HG02938 (cell line): ENCODE results near the gene STAT5A.
"Not testable (repeated sequence)": the region's sequence is repeated elsewhere in the genome, so short reads cannot be mapped to it uniquely, and the experiment has no call there.

Source experiments
- ATAC-seq: cut with Tn5 transposase; IDR thresholded peaks from one replicate; pipeline ENCODE4 v1.9.1; 2021; ENCODE audit warnings: mild to moderate bottlenecking, moderate library complexity; ENCODE audit not compliant: unreplicated experiment

The STAT5A gene

DNA sequence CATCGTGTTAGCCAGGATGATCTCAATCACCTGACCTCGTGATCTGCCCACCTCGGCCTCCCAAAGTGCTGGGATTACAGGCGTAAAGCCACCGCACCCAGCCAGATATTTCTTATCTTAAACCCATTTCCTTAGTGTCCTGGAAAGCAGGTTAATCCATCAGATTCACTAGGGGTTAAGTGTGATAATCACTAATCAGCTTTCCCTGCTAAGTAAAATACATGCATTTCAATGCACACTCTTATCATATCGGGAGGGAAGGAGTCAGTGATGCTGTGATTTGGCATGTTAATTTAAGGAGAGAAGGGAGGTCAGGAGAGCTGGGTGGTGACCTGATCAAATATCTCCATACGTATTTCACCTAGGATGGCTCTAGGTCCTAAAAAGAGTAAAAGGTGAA, 70.8 kb downstream of the STAT5A start:
- ATAC-seq, result no peak

DNA sequence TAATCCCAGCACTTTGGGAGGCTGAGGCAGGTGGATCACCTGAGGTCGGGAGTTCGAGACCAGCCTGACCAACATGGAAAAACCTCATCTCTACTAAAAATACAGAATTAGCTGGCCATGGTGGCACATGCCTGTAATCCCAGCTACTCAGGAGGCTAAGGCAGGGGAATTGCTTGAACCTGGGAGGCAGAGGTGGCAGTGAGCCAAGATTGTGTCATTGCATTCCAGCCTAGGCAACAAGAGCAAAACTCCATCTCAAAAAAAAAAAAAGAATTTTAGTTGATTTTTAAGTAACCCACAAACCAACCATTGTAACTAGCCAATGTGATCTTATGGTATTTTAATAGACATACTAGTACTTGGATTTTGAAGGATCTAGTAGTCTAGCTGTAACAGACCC, 72.1 kb downstream of the STAT5A start:
- not testable (repeated sequence) for ATAC-seq
